Naive thymus-derived CD4-positive, alpha-beta T cell (primary cell): ENCODE measurements around the gene ATP11A. TPM values are rescaled to one million over a fixed set of nuclear protein-coding genes. Genes with fewer than 3 reads are reported as not detected.

Source experiments
- ATAC-seq: fragments of 150-1000 bp; cut with Tn5 transposase; 2 replicates; pipeline ENCODE4 v1.10.0; 2021; ENCODE audit warnings: mild to moderate bottlenecking, moderate library complexity
- CTCF ChIA-PET: fragments of 350-600 bp; sonication (Branson Sonifier 250); formaldehyde crosslinking; loops from one replicate; lab custom pipeline; 2021; ENCODE audit warnings: antibody characterized with exemption; lab: Charles Lee
- POLR2A ChIA-PET: fragments of 350-600 bp; sonication (Branson Sonifier 250); formaldehyde crosslinking; loops from one replicate; lab custom pipeline; 2021; ENCODE audit warnings: antibody characterized with exemption, inconsistent platforms; lab: Charles Lee
- DNase-seq, 9 donors: peaks; one replicate each; pipeline versions ENCODE4 v3.0.0 to v3.0.0-alpha.2; 2020 to 2022; ENCODE audit warnings: mixed read lengths in 1 of 9
- H3K27ac ChIP-seq: one replicate; pipeline ENCODE4 v1.7.0; 2013; ENCODE audit warnings: mild to moderate bottlenecking, low read depth, low read length, moderate library complexity
- H3K27me3 ChIP-seq, 2 donors: one replicate each; pipeline ENCODE4 v1.7.0; 2013; ENCODE audit warnings: low read length in 2 of 2, mild to moderate bottlenecking in 2 of 2, moderate library complexity in 2 of 2; ENCODE audit not compliant: control insufficient read depth in 2 of 2, insufficient read depth in 2 of 2
- H3K36me3 ChIP-seq, 3 experiments: 1 replicate in 2 of 3; 2 replicates in 1 of 3; pipeline ENCODE4 v1.7.0; 2013; ENCODE audit warnings: low read length in 3 of 3, mild to moderate bottlenecking in 3 of 3, moderate library complexity in 1 of 3; ENCODE audit not compliant: insufficient read depth in 3 of 3, control insufficient read depth in 2 of 3
- H3K4me1 ChIP-seq, 2 donors: one replicate each; pipeline ENCODE4 v1.7.0; 2013; ENCODE audit warnings: low read length in 2 of 2, mild to moderate bottlenecking in 2 of 2, moderate library complexity in 1 of 2; ENCODE audit not compliant: control insufficient read depth in 2 of 2, insufficient read depth in 2 of 2
- H3K4me3 ChIP-seq: 2 replicates; pipeline ENCODE4 v1.7.0; 2013; ENCODE audit warnings: mild to moderate bottlenecking, low read length
- H3K9me3 ChIP-seq, 3 experiments: 1 replicate in 2 of 3; 2 replicates in 1 of 3; pipeline ENCODE4 v1.7.0; 2013; ENCODE audit warnings: low read length in 3 of 3; ENCODE audit not compliant: control insufficient read depth in 2 of 3
- H3K27ac Mint-ChIP-seq, 9 donors: one replicate each; pipeline ENCODE4 v1.8.0; 2020 to 2022; ENCODE audit warnings: mixed read lengths in 9 of 9, mild to moderate bottlenecking in 8 of 9, moderate library complexity in 5 of 9, inconsistent platforms in 2 of 9
- H3K27me3 Mint-ChIP-seq, 5 donors: one replicate each; pipeline ENCODE4 v1.8.0; 2021 to 2022; ENCODE audit warnings: mixed read lengths in 5 of 5, mild to moderate bottlenecking in 1 of 5
- H3K36me3 Mint-ChIP-seq, 5 donors: one replicate each; pipeline ENCODE4 v1.8.0; 2020 to 2022; ENCODE audit warnings: mixed read lengths in 5 of 5, mild to moderate bottlenecking in 3 of 5, inconsistent platforms in 1 of 5
- H3K4me1 Mint-ChIP-seq, 7 donors: one replicate each; pipeline ENCODE4 v1.8.0; 2020 to 2022; ENCODE audit warnings: mixed read lengths in 7 of 7, mild to moderate bottlenecking in 3 of 7, inconsistent platforms in 1 of 7
- H3K4me3 Mint-ChIP-seq, 10 donors: one replicate each; pipeline ENCODE4 v1.8.0; 2020 to 2022; ENCODE audit warnings: mild to moderate bottlenecking in 10 of 10, mixed read lengths in 10 of 10, moderate library complexity in 6 of 10, inconsistent platforms in 2 of 10
- H3K9me3 Mint-ChIP-seq, 11 donors: one replicate each; pipeline ENCODE4 v1.8.0; 2020 to 2022; ENCODE audit warnings: mixed read lengths in 11 of 11, mild to moderate bottlenecking in 4 of 11, inconsistent platforms in 1 of 11, moderate library complexity in 1 of 11
- intact Hi-C, 2 donors: fragments of 100-400 bp; cut with micrococcal nuclease; formaldehyde crosslinking; loops; one replicate each; pipeline ENCODE4 v1.15.1; 2023
- polyA plus RNA-seq, 2 donors: library from polyadenylated mRNA; unstranded; fragments of 300-500 nt; fragmentation: Illumina TruSeq; gene quantifications; one replicate each; pipeline ENCODE4 v1.2.3, GENCODE V29; 2021
- total RNA-seq, 6 experiments: library from RNA in 5 of 6; stranded (reverse) in 5 of 6; gene quantifications; 1 replicate in 5 of 6; 2 replicates in 1 of 6; pipeline ENCODE4 v1.2.3 and lab custom pipeline; 2021 to 2026

The ATP11A gene
- total and polyA plus RNA-seq, 7 experiments from 2014 or later, result 4.3 to 111 (median 58.5) TPM

DNA sequence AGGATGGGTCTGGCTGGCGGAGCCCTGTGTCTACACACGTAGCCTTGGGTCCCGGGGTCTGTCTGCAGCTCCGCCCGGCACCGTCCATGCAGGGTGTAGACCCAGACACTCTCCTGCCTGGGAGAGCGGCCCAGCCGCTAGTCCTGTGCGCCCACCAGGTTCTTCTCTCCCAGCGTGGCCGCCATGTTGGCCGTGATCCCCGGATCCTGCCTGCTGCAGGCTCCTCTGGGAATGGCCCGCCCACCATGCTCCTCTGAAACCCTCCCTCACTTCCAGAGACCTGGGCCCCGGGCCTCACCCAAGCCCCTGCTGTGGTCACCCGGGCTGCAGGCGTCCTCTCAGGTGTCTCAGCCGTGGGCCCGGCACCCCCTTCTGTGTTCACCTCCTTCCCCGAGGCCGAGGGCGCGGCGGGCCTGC, 221.5 kb downstream of the ATP11A start:
- Histone ChIP-seq H3K36me3 (no peaks in the 10 kb centered on the region), H3K4me3 (no peak overlapping the region), H3K9me3 (no peaks in the 10 kb centered on the region), H3K27ac (no peak overlapping the region), H3K27me3 (peaks cover 0 to 2% of the 10 kb centered on the region in 2 donors), H3K4me1 (no peaks in the 10 kb centered on the region)
- Mint-ChIP-seq H3K27me3 (peaks cover 0 to 12% (median 5%) of the 10 kb centered on the region in 5 donors), H3K4me3 (no peak overlapping the region), H3K36me3 (peaks cover 0 to 4% (median 0%) of the 10 kb centered on the region in 5 donors), H3K9me3 (peaks cover 0 to 10% (median 2%) of the 10 kb centered on the region in 11 donors), H3K27ac (no peak overlapping the region), H3K4me1 (peaks cover 0 to 2% (median 0%) of the 10 kb centered on the region in 7 donors)
- intact Hi-C loops, result no loop called here
- ChIA-PET POLR2A (no interaction called here), CTCF (interaction anchor here (0.6 kb wide), 1 partner anchor 82 kb away, joined by 3 read pairs; no protein-coding TSS in a partner anchor)
- DNase-seq (no peak), ATAC-seq (no peak)

DNA sequence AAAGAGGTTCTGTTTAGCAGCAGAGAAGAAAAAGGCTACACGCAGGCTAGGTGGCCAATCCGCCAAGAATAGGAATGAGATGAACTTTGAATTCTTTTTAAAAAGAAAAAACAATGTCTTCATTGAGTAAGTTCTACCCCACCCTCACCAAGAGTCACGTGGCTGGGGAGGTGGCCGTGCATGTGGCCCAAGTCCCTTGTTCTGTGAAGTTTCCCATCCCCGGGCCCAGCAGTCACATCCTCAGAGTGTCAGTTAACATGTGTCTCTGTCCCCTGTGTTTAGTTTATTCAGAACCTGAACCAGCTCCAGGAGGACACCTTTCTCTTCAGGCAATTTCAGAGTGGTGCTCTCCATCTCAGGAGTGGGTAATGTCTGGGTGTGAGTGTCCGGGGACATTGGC, 222.0 kb downstream of the ATP11A start:
- no peak overlapping the region for H3K27ac ChIP-seq
- DNase-seq, result no peak
- intact Hi-C loops, result no loop called here
- Mint-ChIP-seq H3K27ac (no peak overlapping the region), H3K27me3 (peaks cover 0 to 13% (median 5%) of the 10 kb centered on the region in 5 donors), H3K4me1 (peaks cover 0 to 2% (median 0%) of the 10 kb centered on the region in 7 donors), H3K4me3 (no peak overlapping the region), H3K36me3 (peaks cover 0 to 4% (median 0%) of the 10 kb centered on the region in 5 donors), H3K9me3 (peaks cover 0 to 6% (median 0%) of the 10 kb centered on the region in 11 donors)
- no peak for ATAC-seq
- H3K36me3 ChIP-seq, result no peaks in the 10 kb centered on the region
- CTCF ChIA-PET, result no interaction called here
- POLR2A ChIA-PET, result no interaction called here
- H3K9me3 ChIP-seq, result no peaks in the 10 kb centered on the region
- H3K27me3 ChIP-seq, result peaks cover 0 to 2% of the 10 kb centered on the region in 2 donors
- no peak overlapping the region for H3K4me3 ChIP-seq
- H3K4me1 ChIP-seq, result no peaks in the 10 kb centered on the region

DNA sequence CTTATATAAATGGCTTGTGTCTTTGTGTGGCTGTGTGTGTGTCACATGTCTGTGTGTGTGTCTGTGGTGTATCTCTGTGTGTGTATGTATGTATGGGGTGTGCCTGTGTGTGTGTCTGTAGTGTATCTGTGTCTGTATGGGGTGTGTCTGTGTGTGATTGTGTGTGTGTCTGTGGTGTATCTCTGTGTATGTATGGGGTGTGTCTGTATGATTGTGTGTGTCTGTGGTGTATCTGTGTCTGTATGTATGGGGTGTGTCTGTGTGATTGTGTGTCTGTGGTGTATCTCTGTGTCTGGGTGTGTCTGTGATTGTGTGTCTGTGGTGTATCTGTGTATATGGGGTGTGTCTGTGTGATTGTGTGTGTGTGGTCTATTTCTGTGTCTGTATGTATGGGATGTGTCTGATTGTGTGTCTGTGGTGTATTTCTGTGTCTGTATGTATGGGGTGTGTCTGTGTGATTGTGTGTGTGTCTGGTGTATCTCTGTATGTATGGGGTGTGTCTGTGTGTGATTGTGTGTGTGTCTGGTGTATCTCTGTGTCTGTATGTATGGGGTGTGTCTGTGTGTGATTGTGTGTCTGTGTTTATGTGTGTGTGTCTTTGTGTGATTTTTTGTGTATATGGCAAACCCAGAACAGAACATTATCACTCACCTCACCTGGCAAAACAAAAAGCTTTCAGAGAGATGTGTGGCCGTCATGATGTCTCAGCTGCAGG, 223.0 kb downstream of the ATP11A start:
- Mint-ChIP-seq H3K4me3 (no peak overlapping the region), H3K4me1 (peaks cover 0 to 2% (median 0%) of the 10 kb centered on the region in 7 donors), H3K27me3 (peaks cover 0 to 16% (median 9%) of the 10 kb centered on the region in 5 donors), H3K27ac (no peak overlapping the region), H3K9me3 (no peaks in the 10 kb centered on the region), H3K36me3 (peaks cover 0 to 4% (median 0%) of the 10 kb centered on the region in 5 donors)
- no peak overlapping the region for H3K27ac ChIP-seq
- H3K4me3 ChIP-seq, result no peak overlapping the region
- no peak for ATAC-seq
- no peaks in the 10 kb centered on the region for H3K9me3 ChIP-seq
- no peak for DNase-seq
- ChIA-PET CTCF (interaction anchor here (0.6 kb wide), 1 partner anchor 268 kb away, joined by 3 read pairs; no protein-coding TSS in a partner anchor), POLR2A (no interaction called here)
- no peaks in the 10 kb centered on the region for H3K36me3 ChIP-seq
- H3K27me3 ChIP-seq, result no peaks in the 10 kb centered on the region
- H3K4me1 ChIP-seq, result no peaks in the 10 kb centered on the region
- intact Hi-C loops, result no loop called here

DNA sequence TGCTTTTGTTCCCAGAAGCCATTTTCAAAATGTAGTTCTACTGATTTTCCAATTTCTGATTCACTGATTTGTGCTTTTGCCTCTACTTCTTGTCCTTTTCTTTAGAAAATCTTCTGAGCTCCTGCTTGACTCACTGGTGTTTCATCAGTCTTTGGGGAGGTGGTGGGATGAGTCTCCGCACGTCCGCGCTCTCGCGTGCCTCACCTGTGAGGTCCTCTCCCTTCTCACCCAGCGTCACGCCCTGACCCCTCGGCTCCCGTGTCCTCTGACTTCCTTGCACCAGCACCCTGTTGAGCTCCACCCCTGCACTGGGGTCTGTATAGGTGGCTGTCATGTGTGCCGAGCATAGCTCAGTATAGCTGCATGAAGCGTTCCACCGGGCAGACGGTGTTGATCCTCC, 226.5 kb downstream of the ATP11A start:
- Histone ChIP-seq H3K27me3 (no peaks in the 10 kb centered on the region), H3K27ac (no peak overlapping the region), H3K9me3 (no peaks in the 10 kb centered on the region), H3K4me3 (no peak overlapping the region), H3K36me3 (no peaks in the 10 kb centered on the region), H3K4me1 (no peaks in the 10 kb centered on the region)
- no peak for DNase-seq
- Mint-ChIP-seq H3K4me3 (no peak overlapping the region), H3K4me1 (peaks cover 0 to 2% (median 0%) of the 10 kb centered on the region in 7 donors), H3K36me3 (peaks cover 0 to 4% (median 0%) of the 10 kb centered on the region in 5 donors), H3K27ac (no peak overlapping the region), H3K9me3 (no peaks in the 10 kb centered on the region), H3K27me3 (peaks cover 0 to 24% (median 20%) of the 10 kb centered on the region in 5 donors)
- no peak for ATAC-seq
- intact Hi-C loops, result no loop called here
- ChIA-PET CTCF (no interaction called here), POLR2A (interaction anchor here (0.6 kb wide), 1 partner anchor 66 kb away, joined by 3 read pairs; no protein-coding TSS in a partner anchor)

DNA sequence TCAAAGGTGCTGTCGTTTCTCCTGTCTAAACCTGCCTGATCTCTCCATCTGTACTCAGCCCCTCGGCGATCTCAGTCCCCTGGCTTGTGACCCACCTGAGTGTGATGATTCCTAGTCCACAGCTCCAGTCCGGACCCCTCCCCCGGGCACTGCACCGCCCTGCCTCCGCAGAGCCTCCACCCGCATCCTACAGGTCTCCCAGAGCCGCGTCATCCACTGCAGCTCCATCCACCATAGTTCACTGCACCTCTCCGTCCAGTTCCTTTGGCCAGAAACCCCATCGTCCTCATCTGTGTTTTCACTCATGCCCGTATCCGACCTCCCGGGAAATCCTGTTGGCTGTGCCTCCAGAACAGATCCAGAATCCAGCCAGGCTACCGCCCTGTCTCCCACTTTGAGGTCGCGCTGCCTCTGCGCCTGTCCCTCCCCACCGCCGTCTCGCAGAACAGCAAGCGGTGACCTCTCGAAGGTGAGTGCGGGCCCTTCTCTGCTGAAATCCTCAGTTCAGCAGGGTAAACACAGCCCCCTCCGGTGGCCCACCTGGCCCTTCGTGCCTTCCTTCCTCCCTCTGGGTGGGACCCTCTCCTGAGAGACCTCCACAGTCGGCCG, 227.3 kb downstream of the ATP11A start:
- no peaks in the 10 kb centered on the region for H3K36me3 ChIP-seq
- peaks cover 0 to 2% (median 0%) of the 10 kb centered on the region in 7 donors for H3K4me1 Mint-ChIP-seq
- ChIA-PET POLR2A (no interaction called here), CTCF (no interaction called here)
- no peaks in the 10 kb centered on the region for H3K27me3 ChIP-seq
- H3K27ac ChIP-seq, result no peak overlapping the region
- no peak overlapping the region for H3K4me3 ChIP-seq
- no peak overlapping the region for H3K27ac Mint-ChIP-seq
- no peaks in the 10 kb centered on the region for H3K9me3 Mint-ChIP-seq
- H3K9me3 ChIP-seq, result no peaks in the 10 kb centered on the region
- ATAC-seq (no peak), DNase-seq (no peak)
- peaks cover 0 to 23% (median 15%) of the 10 kb centered on the region in 5 donors for H3K27me3 Mint-ChIP-seq
- no peaks in the 10 kb centered on the region for H3K4me1 ChIP-seq
- intact Hi-C loops, result no loop called here
- H3K4me3 Mint-ChIP-seq, result no peak overlapping the region
- peaks cover 0 to 4% (median 0%) of the 10 kb centered on the region in 5 donors for H3K36me3 Mint-ChIP-seq

DNA sequence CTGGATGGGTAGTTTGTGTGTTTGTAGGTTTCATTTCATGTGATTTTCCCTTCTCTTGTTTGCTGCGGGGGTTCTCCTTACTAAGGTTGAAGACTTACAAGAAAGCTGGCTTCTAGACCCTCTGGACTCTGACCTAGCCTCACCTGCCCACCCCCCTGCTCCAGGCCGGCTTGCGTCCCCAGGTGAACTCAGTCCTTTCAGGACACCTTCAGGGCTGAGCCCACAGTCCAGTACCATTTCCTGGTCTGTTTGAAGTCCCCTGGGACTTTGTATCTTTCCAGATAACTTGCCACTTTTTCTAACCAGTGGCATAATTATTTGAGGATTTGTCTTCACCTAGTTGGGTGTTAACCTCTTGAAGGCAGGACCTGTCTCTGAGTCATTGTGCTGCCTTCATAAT, 227.9 kb downstream of the ATP11A start:
- no peak overlapping the region for H3K4me3 ChIP-seq
- H3K27me3 ChIP-seq, result no peaks in the 10 kb centered on the region
- CTCF ChIA-PET, result no interaction called here
- intact Hi-C loops, result no loop called here
- H3K9me3 ChIP-seq, result no peaks in the 10 kb centered on the region
- DNase-seq, result no peak
- ATAC-seq, result no peak
- no peak overlapping the region for H3K4me3 Mint-ChIP-seq
- POLR2A ChIA-PET, result no interaction called here
- no peaks in the 10 kb centered on the region for H3K9me3 Mint-ChIP-seq
- H3K27me3 Mint-ChIP-seq, result peaks cover 0 to 26% (median 15%) of the 10 kb centered on the region in 5 donors
- H3K36me3 ChIP-seq, result no peaks in the 10 kb centered on the region
- no peak overlapping the region for H3K27ac Mint-ChIP-seq
- no peaks in the 10 kb centered on the region for H3K4me1 ChIP-seq
- H3K27ac ChIP-seq, result no peak overlapping the region
- H3K4me1 Mint-ChIP-seq, result peaks cover 0 to 2% (median 0%) of the 10 kb centered on the region in 7 donors
- H3K36me3 Mint-ChIP-seq, result peaks cover 0 to 4% (median 0%) of the 10 kb centered on the region in 5 donors
